ENCODE data around the gene TBL2. TPM values are rescaled to one million over a fixed set of nuclear protein-coding genes. Genes with fewer than 3 reads are reported as not detected.
"Not testable (repeated sequence)": the region's sequence is repeated elsewhere in the genome, so short reads cannot be mapped to it uniquely, and the experiment has no call there.

The TBL2 gene
- total and polyA plus RNA-seq, 2 of the 4 experiments (the other 2 are of a cell fraction), result 72.6 to 94.1 TPM

- H3K27me3 ChIP-seq (ENCODE audit: control insufficient read depth, insufficient read depth, low read length), result peaks cover 50% of the 10 kb centered on the region
- ATAC-seq (ENCODE audit: low read depth); H3K4me2 ChIP-seq (ENCODE audit: low read depth, low read length); H2AK9ac ChIP-seq (replicated peaks; ENCODE audit: low read depth, low read length, poor library complexity); H2AFZ ChIP-seq (replicated peaks; ENCODE audit: low read length, poor library complexity); H2BK5ac ChIP-seq (ENCODE audit: low read depth, low read length, poor library complexity, severe bottlenecking); H3K36me3 ChIP-seq (ENCODE audit: control insufficient read depth, insufficient read depth, low read length); H3K4ac ChIP-seq (ENCODE audit: low read depth, low read length); H2BK120ac ChIP-seq (ENCODE audit: low read depth, low read length); H3K79me1 ChIP-seq (ENCODE audit: low read depth in 1 of 2, low read length in 2 of 2); H3K9ac ChIP-seq (ENCODE audit: low read depth, low read length); H3K56ac ChIP-seq (ENCODE audit: extremely low read depth, insufficient read depth, low read length); H2BK15ac ChIP-seq (ENCODE audit: low read depth, low read length); H2BK20ac ChIP-seq (ENCODE audit: low read depth, low read length); DNase-seq; H3K9me1 ChIP-seq (ENCODE audit: insufficient read depth, low read length); H4K8ac ChIP-seq (ENCODE audit: low read depth in 2 of 2, low read length in 2 of 2); H3K23ac ChIP-seq (ENCODE audit: low read depth, low read length); H3K14ac ChIP-seq (replicated peaks; ENCODE audit: low read depth, low read length); H3K18ac ChIP-seq (ENCODE audit: low read depth, low read length); H3K27ac ChIP-seq (ENCODE audit: insufficient read depth, low read length); H3K4me1 ChIP-seq (ENCODE audit: control insufficient read depth, insufficient read depth, low read length); dilution Hi-C loops (cut with HindIII; ENCODE audit: low sequenced_read_pairs, unreplicated experiment); H4K5ac ChIP-seq (ENCODE audit: low read depth, low read length); BruUV-seq (replicated peaks); POLR2A ChIA-PET (ENCODE audit: unreplicated experiment); H4K20me1 ChIP-seq (ENCODE audit: insufficient read depth, low read length); H3K9me3 ChIP-seq (ENCODE audit: control insufficient read depth, insufficient read depth, low read length); intact Hi-C loops (cut with micrococcal nuclease); H4K91ac ChIP-seq (ENCODE audit: insufficient read depth, low read depth, low read length); H3K4me3 ChIP-seq (ENCODE audit: insufficient read depth, low read depth, low read length); H2AK5ac ChIP-seq (ENCODE audit: low read depth, low read length): not testable (repeated sequence)
- CTCF ChIA-PET, result interaction anchor here (1.2 kb wide), 1 partner anchor 13 kb away, joined by 3 read pairs; no protein-coding TSS in a partner anchor
- in situ Hi-C loops (cut with MboI; ENCODE audit: low sequenced_read_pairs), result loop anchor here (10.0 kb wide), 1 partner anchor 235 kb away; no protein-coding TSS in a partner anchor
- 84% methylated on average over 3 of the region's 11 CpGs; no CpG with 5 or more reads in 1 of the 2 experiments for WGBS, 2 experiments (ENCODE audit: extremely low coverage in 2 of 2, insufficient read length in 1 of 2)
Observed at GRCh38 chr7:73619394-73619793, 41.0 kb upstream of the TBL2 start.

Data from IMR-90 (cell line).